ENCODE data around the gene MITD1. TPM values are rescaled to one million over a fixed set of nuclear protein-coding genes. Genes with fewer than 3 reads are reported as not detected.

Gene MITD1
- total and polyA plus RNA-seq, 2 of the 8 experiments (the other 6 are each of a cell fraction or from before 2014, with no cell fraction given), result 15.2 to 31.7 TPM

GRCh38 chr2:99140860-99141109 is 40.1 kb downstream of the MITD1 start:
- Histone ChIP-seq H2BK20ac (ENCODE audit: low read length) (no peak overlapping the region), H3K4me3 (ENCODE audit: extremely low read depth in 1 of 4, insufficient read depth in 2 of 4, low read depth in 3 of 4, low read length in 4 of 4) (peak overlapping the region; percentile 65 to 83 (median 82)), H3K36me3 (ENCODE audit: control insufficient read depth in 2 of 4, insufficient read depth in 4 of 4, low read length in 3 of 4) (peaks cover 0 to 3% (median 0%) of the 10 kb centered on the region in 4 experiments; a peak in 1 of 8 replicates), H2BK12ac (ENCODE audit: low read depth, low read length) (no peak overlapping the region), H2BK120ac (replicated peaks; ENCODE audit: low read depth, low read length) (no peak overlapping the region), H3K27ac (ENCODE audit: low read depth, low read length) (no peak overlapping the region), H2BK5ac (ENCODE audit: low read depth, low read length) (0 out of 2 replicates have a peak overlapping the region, but pooled peaks have one; percentile 81), H2BK15ac (ENCODE audit: low read length) (no peak overlapping the region), H3K9ac (replicated peaks in 1 of 4; ENCODE audit: extremely low read depth in 1 of 4, low read depth in 3 of 4, low read length in 3 of 4) (peak overlapping the region in 2 of 4 experiments; percentile 35 to 44; a peak in 3 of 7 replicates), H3K9me3 (ENCODE audit: insufficient read depth in 2 of 2, low read depth in 1 of 2, low read length in 1 of 2) (peaks cover 4 to 6% of the 10 kb centered on the region in 2 experiments; a peak in 1 of 4 replicates), H3K18ac (ENCODE audit: extremely low read depth, low read length) (peak overlapping the region; percentile 36; the same call in 1 of the 2 replicates), H3K79me2 (ENCODE audit: control insufficient read depth in 1 of 2, insufficient read depth in 2 of 2, low read length in 2 of 2) (peaks cover 0 to 5% of the 10 kb centered on the region in 2 experiments; a peak in 1 of 4 replicates), H3K4me1 (replicated peaks in 1 of 4; ENCODE audit: control insufficient read depth in 3 of 4, insufficient read depth in 4 of 4, low read length in 3 of 4) (no peaks in the 10 kb centered on the region; a peak in 3 of 7 replicates), H3K14ac (ENCODE audit: insufficient read length) (no peak overlapping the region), H4K20me1 (replicated peaks in 1 of 2; ENCODE audit: control insufficient read depth in 1 of 2, insufficient read depth in 2 of 2, low read length in 2 of 2) (no peaks in the 10 kb centered on the region), H3K27me3 (replicated peaks in 1 of 4; ENCODE audit: control insufficient read depth in 3 of 4, extremely low read depth in 1 of 4, insufficient read depth in 3 of 4, low read length in 3 of 4) (no peaks in the 10 kb centered on the region), H3K79me1 (ENCODE audit: low read depth, low read length) (no peaks in the 10 kb centered on the region), H3K23me2 (ENCODE audit: low read depth, low read length) (peaks cover 9% of the 10 kb centered on the region), H2AK5ac (ENCODE audit: low read depth, low read length) (no peak overlapping the region), H3K4ac (replicated peaks; ENCODE audit: insufficient read length, low read depth, low read length) (no peak overlapping the region), H4K5ac (ENCODE audit: insufficient read length, low read depth, low read length) (peak overlapping the region; percentile 70), H3K4me2 (ENCODE audit: insufficient read depth in 1 of 2, low read depth in 2 of 2, low read length in 2 of 2) (peak overlapping the region; percentile 86 to 89), H3K23ac (ENCODE audit: insufficient read length) (no peak overlapping the region), H4K91ac (replicated peaks; ENCODE audit: insufficient read length, low read length) (no peak overlapping the region), H2AFZ (ENCODE audit: low read length) (0 out of 2 replicates have a peak overlapping the region, but pooled peaks have one; percentile 77), H4K8ac (ENCODE audit: extremely low read depth, insufficient read depth, low read length) (no peak overlapping the region), H3K56ac (replicated peaks; ENCODE audit: insufficient read length, low read depth, low read length) (no peak overlapping the region)
- DNase-seq (ENCODE audit: low read depth in 1 of 2, low spot score in 2 of 2) (no peak), FAIRE-seq (no peak)
- WGBS, 2 experiments (ENCODE audit: extremely low coverage in 1 of 2, insufficient coverage in 1 of 2, insufficient read length in 1 of 2, insufficient replicate concordance in 2 of 2, low coverage in 1 of 2, low lambda C conversion rate in 2 of 2, missing lambda C conversion rate in 1 of 2), result 1% methylated on average over 17 of the region's 21 CpGs; no CpG with 5 or more reads in 1 of the 2 experiments
- CTCF ChIA-PET (ENCODE audit: partially characterized antibody), result interaction anchor here (1.1 kb wide), 1 partner anchor 39 kb away, joined by 3 read pairs; no protein-coding TSS in a partner anchor
- POLR2A ChIA-PET (ENCODE audit: partially characterized antibody), result interaction anchor here (0.6 to 5.0 kb wide), 11 partner anchors 13 to 1493 kb away, joined by 3 to 45 read pairs (median 4); partner anchors contain the start of genes LIPT1, MITD1, MRPL30 and TSGA10
- TF ChIP-seq ATF2 (IDR thresholded peaks at IDR 0.05; ENCODE audit: low read length), result no peak
- TF ChIP-seq KDM5A (IDR thresholded peaks at IDR 0.05; ENCODE audit: low read length), result no peak
- no peak for TF ChIP-seq NANOG (IDR thresholded peaks at IDR 0.05; ENCODE audit: insufficient read depth, low read depth, low read length, poor library complexity, severe bottlenecking)
- TF ChIP-seq EZH2 (IDR thresholded peaks at IDR 0.05; ENCODE audit: low read depth, low read length, severe bottlenecking), result no peak
- TF ChIP-seq, protein P1, sequence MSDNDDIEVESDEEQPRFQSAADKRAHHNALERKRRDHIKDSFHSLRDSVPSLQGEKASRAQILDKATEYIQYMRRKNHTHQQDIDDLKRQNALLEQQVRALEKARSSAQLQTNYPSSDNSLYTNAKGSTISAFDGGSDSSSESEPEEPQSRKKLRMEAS (IDR thresholded peaks at IDR 0.05), result peak; percentile 79
- TF ChIP-seq GTF2F1 (IDR thresholded peaks at IDR 0.05; ENCODE audit: borderline replicate concordance, low read depth, low read length), result no peak
- TF ChIP-seq ASH2L (IDR thresholded peaks at IDR 0.05; ENCODE audit: low read length), result no peak
- TF ChIP-seq, protein P2, sequence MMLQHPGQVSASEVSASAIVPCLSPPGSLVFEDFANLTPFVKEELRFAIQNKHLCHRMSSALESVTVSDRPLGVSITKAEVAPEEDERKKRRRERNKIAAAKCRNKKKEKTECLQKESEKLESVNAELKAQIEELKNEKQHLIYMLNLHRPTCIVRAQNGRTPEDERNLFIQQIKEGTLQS (IDR thresholded peaks at IDR 0.05; ENCODE audit: insufficient read depth, low read depth, low read length), result no peak
- TF ChIP-seq RBBP5 (IDR thresholded peaks at IDR 0.05; ENCODE audit: borderline replicate concordance, low read depth, low read length), result 0 out of 2 replicates have a peak, but pooled peaks have one; percentile 81
- no peak for TF ChIP-seq NRF1 (IDR thresholded peaks at IDR 0.05; ENCODE audit: low read depth, low read length)
